ENCODE results near the gene PPP1R14C.

Gene PPP1R14C

DNA sequence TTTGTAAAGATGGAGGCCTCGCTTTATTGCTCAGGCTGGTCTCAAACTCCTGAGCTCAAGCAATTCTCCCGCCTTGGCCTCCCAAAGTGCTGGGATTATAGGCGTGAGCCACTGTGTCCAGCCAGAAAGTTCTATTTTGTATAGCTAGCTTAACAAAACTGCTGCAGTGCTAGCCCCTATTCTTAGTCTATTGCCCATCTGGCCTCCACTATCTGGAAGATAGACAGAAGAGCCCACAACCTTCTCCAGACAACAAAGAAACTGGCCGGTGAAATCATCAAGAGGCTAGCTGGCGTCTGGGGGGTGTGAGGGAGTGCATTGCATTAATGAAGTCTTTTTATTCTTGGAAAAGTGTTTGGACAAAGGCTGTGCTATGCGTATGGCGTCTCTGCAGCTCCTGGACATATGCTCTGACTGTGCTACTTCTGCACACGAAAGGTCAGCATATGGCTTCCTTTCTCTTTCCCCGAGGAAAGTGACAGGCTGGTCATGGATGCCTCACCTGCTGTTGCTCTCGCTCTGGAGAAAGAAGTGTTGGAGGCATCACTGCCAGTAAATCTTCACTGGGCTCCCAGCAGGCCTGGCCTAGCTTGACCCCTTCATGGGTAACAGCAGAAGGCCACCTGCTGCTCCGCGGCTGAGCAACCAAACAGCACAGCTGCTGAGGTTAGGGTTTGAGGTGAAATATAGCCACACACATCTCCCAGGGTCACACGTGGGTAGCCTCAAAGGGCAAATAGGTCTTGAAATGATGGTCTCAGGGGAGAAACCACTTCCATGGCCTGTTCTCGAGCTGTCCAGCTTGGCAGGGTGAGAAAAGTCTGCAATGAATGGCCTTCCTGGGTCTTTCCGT, 130.8 kb downstream of the PPP1R14C start:
- DNase-seq = no peak

DNA sequence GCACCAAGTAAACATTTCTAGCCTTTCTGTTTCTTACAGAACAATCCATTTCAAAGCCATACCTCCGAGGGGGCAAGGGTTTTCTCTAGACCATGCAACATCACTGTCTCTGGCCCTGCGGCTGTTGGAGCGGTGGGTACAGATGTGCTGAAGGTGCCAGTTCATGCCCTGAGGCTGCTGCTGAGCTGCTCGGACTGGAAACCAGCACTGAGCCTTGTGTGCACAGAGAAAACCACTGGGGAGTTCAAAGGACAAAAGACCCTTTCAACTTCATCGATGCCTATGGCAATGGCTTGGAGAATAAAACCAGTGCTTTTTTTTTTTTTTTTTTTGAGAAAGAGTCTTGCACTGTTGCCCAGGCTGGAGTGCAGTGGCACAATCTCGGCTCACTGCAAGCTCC, 132.6 kb downstream of the PPP1R14C start:
- DNase-seq = no peak

DNA sequence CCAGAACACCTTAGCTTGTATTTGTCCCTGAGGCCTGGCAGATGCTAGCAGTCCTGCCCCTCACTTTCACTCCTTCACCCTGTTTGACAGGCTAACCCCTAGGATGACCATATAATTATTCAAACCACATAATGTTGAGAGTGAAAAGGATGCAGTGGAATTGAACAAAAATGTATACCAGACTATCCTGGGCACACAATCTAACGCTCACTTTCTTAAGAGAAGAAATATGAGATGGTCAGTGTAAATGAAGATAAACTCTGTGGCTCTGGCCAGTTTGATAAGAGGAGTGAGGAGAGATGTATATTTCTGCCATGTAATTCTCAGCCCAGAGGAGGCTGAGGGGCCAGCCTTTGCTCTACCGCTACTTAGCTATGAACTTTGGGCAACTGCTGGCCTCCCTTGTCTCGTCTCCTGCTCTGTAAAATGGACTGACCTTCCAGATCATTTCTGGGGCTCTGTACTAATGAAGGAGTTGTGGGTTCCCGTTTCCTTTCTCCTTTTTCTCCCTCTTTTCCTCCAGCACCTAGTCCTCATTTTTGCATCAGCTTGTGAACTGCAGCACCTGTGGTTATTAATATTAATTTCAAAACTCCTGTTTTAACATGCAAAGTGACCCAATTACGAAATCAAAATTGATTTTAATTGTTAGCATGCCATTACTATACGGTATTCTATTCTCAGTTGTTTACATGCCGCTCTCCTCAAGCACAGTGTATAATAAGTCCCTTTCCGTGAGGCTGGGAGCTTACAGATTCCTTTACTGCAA, 133.5 kb downstream of the PPP1R14C start:
- no peak for DNase-seq

- DNase-seq = peak; percentile 35
Observed at GRCh38 chr6:150276937-150277742, 134.3 kb downstream of the PPP1R14C start.

DNA sequence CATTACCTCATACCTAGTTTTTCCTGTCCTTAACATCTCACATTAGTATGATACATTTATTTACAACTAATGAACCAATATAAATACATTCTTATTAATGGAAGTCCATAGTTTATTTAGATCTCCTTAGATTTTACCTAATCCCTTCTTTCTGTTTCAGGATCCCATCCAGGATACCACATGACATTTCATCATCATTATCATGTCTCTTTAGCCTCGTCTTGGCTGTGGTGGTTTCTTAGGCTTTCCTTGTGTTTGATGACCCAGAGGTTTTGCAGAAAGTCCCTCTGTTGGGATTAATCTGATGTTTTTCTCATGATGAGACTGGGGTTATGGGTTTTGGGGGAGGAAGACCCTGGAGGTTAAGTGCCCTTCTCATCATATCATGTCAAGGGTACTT, 136.7 kb downstream of the PPP1R14C start:
- no peak for DNase-seq

- DNase-seq = no peak
Observed at GRCh38 chr6:150280703-150281102, 137.9 kb downstream of the PPP1R14C start.

DNA sequence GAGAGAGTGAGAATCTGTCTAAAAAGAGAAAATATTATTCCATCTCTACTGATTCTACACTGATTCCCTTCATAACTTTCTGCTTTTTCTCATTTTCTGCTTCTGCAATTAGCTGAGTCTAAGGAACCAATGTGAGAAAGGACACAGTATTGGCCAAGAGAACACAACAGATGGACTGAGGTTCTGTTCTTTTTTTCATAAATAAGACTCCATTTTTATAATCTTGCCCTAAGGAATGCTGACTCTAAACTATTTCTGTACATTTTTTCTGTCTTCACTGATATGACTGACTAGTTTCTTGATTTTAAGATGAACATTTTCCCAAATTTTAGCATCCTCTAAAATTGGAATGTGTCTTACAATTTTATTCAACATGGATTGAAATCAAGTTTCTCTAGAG, 138.9 kb downstream of the PPP1R14C start:
- DNase-seq = no peak

- DNase-seq = no peak
Observed at GRCh38 chr6:150282806-150283205, 140.0 kb downstream of the PPP1R14C start.

- no peak for DNase-seq
Observed at GRCh38 chr6:150286460-150286859, 143.6 kb downstream of the PPP1R14C start.

DNA sequence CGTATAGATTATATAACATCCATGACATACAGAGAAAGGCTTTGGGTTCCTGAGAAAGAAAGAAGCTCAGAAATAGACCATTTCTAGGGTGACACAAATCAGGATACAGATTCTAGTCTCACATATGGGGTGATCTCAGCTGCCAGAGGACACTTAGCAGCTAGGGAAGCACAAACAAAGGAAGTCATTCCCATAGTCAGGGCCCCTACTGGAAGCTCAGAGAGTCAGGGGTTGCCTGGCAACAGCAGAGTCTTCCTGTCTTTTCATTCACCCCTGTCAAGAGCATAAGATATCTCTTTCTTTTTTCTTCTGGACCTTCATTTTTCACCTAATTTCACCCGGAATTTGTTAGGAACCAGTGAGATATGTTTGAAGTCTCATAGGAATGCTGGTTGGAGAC, 144.1 kb downstream of the PPP1R14C start:
- DNase-seq = no peak

- no peak for DNase-seq
Observed at GRCh38 chr6:150288456-150288855, 145.6 kb downstream of the PPP1R14C start.

DNA sequence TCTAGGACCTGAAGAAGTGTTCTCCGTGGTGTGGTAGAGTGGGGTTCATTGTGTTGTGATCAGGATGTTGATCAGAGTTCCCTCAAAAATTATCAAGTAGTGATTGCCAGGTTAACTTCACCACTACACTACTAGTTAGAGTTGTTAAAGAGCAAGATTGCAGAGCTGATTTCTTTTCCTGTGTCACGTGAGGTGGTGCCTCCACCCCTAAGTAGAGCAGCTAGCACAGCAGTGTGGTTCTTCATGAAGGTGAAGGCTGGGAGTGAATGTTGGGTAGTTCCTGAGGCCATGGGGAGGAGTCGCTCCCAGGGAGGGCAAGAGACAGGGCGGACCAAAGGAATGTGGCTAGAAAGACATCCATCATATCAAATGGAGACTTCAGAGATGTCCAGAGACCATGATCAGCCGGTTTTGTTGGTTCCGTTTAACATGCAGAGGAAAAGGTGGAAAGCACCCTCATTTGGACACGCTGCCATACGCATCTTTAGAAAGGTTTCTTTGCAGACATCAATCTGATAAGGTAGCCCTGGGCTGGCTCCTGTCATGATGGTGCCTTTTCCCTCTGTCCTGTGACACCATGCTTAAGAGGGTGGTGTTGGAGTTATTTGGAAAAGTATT, 146.7 kb downstream of the PPP1R14C start:
- DNase-seq = no peak

DNA sequence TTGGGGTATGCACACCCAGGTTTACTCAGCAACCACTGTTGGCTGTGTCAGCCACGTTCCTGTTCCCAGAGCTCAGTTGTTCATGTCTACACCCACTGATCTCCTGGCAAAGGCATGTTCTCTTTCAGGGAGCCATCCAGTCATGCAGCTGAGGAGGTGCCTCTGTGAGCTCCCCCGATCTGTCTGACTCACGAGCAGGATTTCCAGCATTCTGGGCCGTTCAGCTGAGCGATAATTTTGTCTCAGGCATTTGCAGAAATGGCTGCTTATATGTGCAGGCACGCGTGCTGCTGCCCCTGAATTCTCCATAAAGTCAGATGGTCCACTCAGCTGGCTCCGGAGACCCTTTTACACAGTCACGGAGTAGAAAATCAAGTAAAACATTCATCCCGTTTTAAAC, 147.6 kb downstream of the PPP1R14C start:
- peak; percentile 71 for DNase-seq

- DNase-seq = no peak
Observed at GRCh38 chr6:150291968-150292710, 149.3 kb downstream of the PPP1R14C start.

- no peak for DNase-seq
Observed at GRCh38 chr6:150293019-150293418, 150.2 kb downstream of the PPP1R14C start.

DNA sequence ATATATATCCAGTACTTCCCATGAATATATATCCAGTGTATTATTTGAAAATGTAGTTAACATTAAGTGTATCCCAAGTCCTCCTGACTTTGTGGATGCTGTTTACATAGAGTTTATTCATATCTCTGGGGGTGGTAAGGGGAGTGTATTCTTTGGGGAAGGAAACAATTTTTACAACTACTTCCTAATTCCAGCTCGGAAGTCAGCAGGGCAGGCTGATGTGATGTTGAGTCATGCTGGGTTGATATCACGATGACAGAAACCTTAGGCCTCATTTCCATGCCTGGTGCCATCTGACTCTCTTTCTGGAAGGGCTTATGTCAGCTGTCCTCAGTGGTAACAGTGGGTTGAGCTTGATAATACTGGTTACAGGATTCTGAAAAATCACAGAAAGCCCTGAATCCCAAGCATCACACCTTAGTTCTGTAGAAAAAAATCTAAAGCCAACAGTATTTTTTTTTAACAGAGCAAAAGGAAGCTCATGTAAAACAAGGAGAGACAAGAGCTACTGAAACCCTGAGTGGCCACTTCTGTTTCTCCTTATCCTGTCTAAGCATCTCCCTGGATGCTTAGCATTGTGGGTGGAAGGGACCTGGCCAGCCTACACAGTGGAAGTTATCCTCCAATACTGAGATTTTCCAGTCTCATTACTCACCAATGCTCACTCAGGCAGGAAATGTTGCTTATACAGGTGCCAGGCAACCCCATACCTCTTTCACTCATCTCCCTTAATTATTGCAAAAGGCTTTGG, 150.8 kb downstream of the PPP1R14C start:
- peak; percentile 39 for DNase-seq

GRCh38 chr6:150296890-150297289, 154.0 kb downstream of the PPP1R14C start:
- DNase-seq = peak; percentile 25

GRCh38 chr6:150297327-150298029, 154.6 kb downstream of the PPP1R14C start:
- DNase-seq = peak; percentile 37

- no peak for DNase-seq
Observed at GRCh38 chr6:150298030-150298380, 155.2 kb downstream of the PPP1R14C start.

DNA sequence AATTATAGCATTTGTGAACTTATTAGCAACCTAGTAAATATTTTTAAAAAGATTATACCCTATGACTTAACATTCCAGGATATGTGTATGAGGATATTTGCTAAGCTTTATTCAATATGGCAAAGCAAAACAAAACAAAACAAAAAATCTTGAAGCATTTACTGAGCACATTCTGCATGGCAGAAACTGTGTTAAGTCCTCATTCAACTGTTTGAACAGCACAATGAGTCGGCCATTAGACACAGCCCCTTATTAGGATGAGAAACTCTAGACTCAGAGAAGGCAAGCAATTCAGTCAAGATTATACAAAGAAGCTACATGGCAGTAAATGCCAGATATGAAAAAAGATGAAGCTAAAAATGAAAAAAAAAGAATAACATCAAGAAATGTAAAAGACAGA, 155.8 kb downstream of the PPP1R14C start:
- DNase-seq = no peak
